ENCODE data around the gene LYST. TPM values are rescaled to one million over a fixed set of nuclear protein-coding genes. Genes with fewer than 3 reads are reported as not detected.
"Not testable (repeated sequence)": the region's sequence is repeated elsewhere in the genome, so short reads cannot be mapped to it uniquely, and the experiment has no call there.

Gene LYST
- total RNA-seq, 4 donors from 2014 or later, result 22.9 to 44.4 (median 31.9) TPM

GRCh38 chr1:235648407-235648907 is 218.2 kb downstream of the LYST start:
- Histone ChIP-seq H3K36me3 (no peaks in the 10 kb centered on the region), H3K27ac (replicated peaks in 1 of 4) (no peak overlapping the region), H3K9me3 (no peaks in the 10 kb centered on the region), H3K4me1 (peaks cover 23 to 33% (median 30%) of the 10 kb centered on the region in 4 donors), H3K4me3 (peak overlapping the region; percentile 56 to 68 (median 57)), H3K27me3 (peaks cover 4 to 85% (median 34%) of the 10 kb centered on the region in 4 donors)
- DNase-seq (ENCODE audit: extremely low spot score), result peak; percentile 26
- TF ChIP-seq POLR2AphosphoS5 (IDR thresholded peaks at IDR 0.05), result no peak
- no peak for TF ChIP-seq POLR2A (IDR thresholded peaks at IDR 0.05; ENCODE audit: low read depth)
- TF ChIP-seq CTCF (IDR thresholded peaks at IDR 0.05), result no peak
- TF ChIP-seq EP300 (IDR thresholded peaks at IDR 0.05), result no peak
- intact Hi-C loops (cut with DNase I), result no loop called here
- 12% methylated on average over 30 of the region's 31 CpGs for WGBS

GRCh38 chr1:235647537-235647936 is 219.2 kb downstream of the LYST start:
- WGBS, result 93% methylated on average over 12 of the region's 12 CpGs
- intact Hi-C loops (cut with DNase I); H3K27ac ChIP-seq (replicated peaks in 1 of 4); H3K36me3 ChIP-seq; H3K4me3 ChIP-seq; H3K9me3 ChIP-seq: not testable (repeated sequence)
- peak; percentile 47 for DNase-seq (ENCODE audit: extremely low spot score)
- Histone ChIP-seq H3K4me1 (peaks cover 23 to 33% (median 30%) of the 10 kb centered on the region in 4 donors), H3K27me3 (peaks cover 4 to 83% (median 34%) of the 10 kb centered on the region in 4 donors)

- Histone ChIP-seq H3K27me3 (peaks cover 4 to 75% (median 27%) of the 10 kb centered on the region in 4 donors), H3K36me3 (no peaks in the 10 kb centered on the region), H3K4me1 (peaks cover 23 to 33% (median 30%) of the 10 kb centered on the region in 4 donors), H3K4me3 (no peak overlapping the region), H3K27ac (replicated peaks in 1 of 4) (no peak overlapping the region), H3K9me3 (no peaks in the 10 kb centered on the region)
- WGBS, result 83% methylated on average over 9 of the region's 9 CpGs
- no peak for DNase-seq (ENCODE audit: extremely low spot score)
- TF ChIP-seq EP300 (IDR thresholded peaks at IDR 0.05) (no peak), CTCF (IDR thresholded peaks at IDR 0.05) (no peak), POLR2A (IDR thresholded peaks at IDR 0.05; ENCODE audit: low read depth) (no peak), POLR2AphosphoS5 (IDR thresholded peaks at IDR 0.05) (no peak)
- intact Hi-C loops (cut with DNase I), result no loop called here
Measured at GRCh38 chr1:235646463-235646862, 220.2 kb downstream of the LYST start.

- 89% methylated on average over 12 of the region's 13 CpGs for WGBS
- TF ChIP-seq POLR2A (IDR thresholded peaks at IDR 0.05; ENCODE audit: low read depth), result no peak
- no peak for TF ChIP-seq POLR2AphosphoS5 (IDR thresholded peaks at IDR 0.05)
- TF ChIP-seq CTCF (IDR thresholded peaks at IDR 0.05), result no peak
- no peak for DNase-seq (ENCODE audit: extremely low spot score)
- Histone ChIP-seq H3K27ac (replicated peaks in 1 of 4) (no peak overlapping the region), H3K36me3 (no peaks in the 10 kb centered on the region), H3K4me1 (peaks cover 15 to 18% (median 17%) of the 10 kb centered on the region in 4 donors), H3K4me3 (no peak overlapping the region), H3K27me3 (peaks cover 0 to 63% (median 13%) of the 10 kb centered on the region in 4 donors), H3K9me3 (no peaks in the 10 kb centered on the region)
- intact Hi-C loops (cut with DNase I), result no loop called here
Measured at GRCh38 chr1:235644693-235645305, 221.9 kb downstream of the LYST start.

- Histone ChIP-seq H3K27ac (replicated peaks in 1 of 4) (no peak overlapping the region), H3K36me3 (no peaks in the 10 kb centered on the region), H3K4me1 (peaks cover 9 to 10% (median 10%) of the 10 kb centered on the region in 4 donors), H3K4me3 (no peak overlapping the region), H3K27me3 (peaks cover 0 to 55% (median 8%) of the 10 kb centered on the region in 4 donors), H3K9me3 (no peaks in the 10 kb centered on the region)
- intact Hi-C loops (cut with DNase I), result no loop called here
- peak; percentile 90 for DNase-seq (ENCODE audit: extremely low spot score)
- WGBS, result 95% methylated on average over 23 of the region's 23 CpGs
- TF ChIP-seq POLR2AphosphoS5 (IDR thresholded peaks at IDR 0.05), result no peak
- no peak for TF ChIP-seq CTCF (IDR thresholded peaks at IDR 0.05)
- no peak for TF ChIP-seq POLR2A (IDR thresholded peaks at IDR 0.05; ENCODE audit: low read depth)
- no peak for TF ChIP-seq EP300 (IDR thresholded peaks at IDR 0.05)
Measured at GRCh38 chr1:235643837-235644692, 222.6 kb downstream of the LYST start.
